HCT116 (cell line): ENCODE results near the gene CHD9NB. TPM values are rescaled to one million over a fixed set of nuclear protein-coding genes. Genes with fewer than 3 reads are reported as not detected.

Experiments used
- ATAC-seq: fragments of 200-7000 bp; cut with Tn5 transposase; 2 replicates; pipeline ENCODE4 v1.9.1; 2020; ENCODE audit warnings: mild to moderate bottlenecking, moderate library complexity
- BruUV-seq: library from RNA; stranded (reverse); fragments of 400-500 nt; replicated peaks from 2 replicates; lab custom pipeline; 2021; lab: Mats Ljungman, UMichigan
- CTCF ChIA-PET: fragments of 300-600 bp; sonication (Branson Sonifier 250); formaldehyde crosslinking; loops from one replicate; lab custom pipeline; 2021; ENCODE audit warnings: antibody characterized with exemption; lab: Charles Lee
- POLR2A ChIA-PET: fragments of 300-600, 350-600 bp; sonication (Branson Sonifier 250); formaldehyde crosslinking; loops from one replicate; lab custom pipeline; 2021; ENCODE audit warnings: antibody characterized with exemption; lab: Charles Lee
- RAD21 ChIA-PET, 2 experiments: fragments of 300-600 bp; sonication (Branson Sonifier 250); formaldehyde crosslinking; loops; one replicate each; lab custom pipeline; 2023; ENCODE audit warnings: low total read pairs in 2 of 2; ENCODE audit not compliant: uncharacterized antibody in 2 of 2, unreplicated experiment in 2 of 2, low non-redundant PET in 1 of 2; lab: Charles Lee
- DNase-seq: peaks from one replicate; pipeline ENCODE4 v3.0.0-alpha.2; 2010; ENCODE audit warnings: low read depth, low spot score
- H2AFZ ChIP-seq: fragments of 200-600 bp; shearing (Covaris generic), sonication (generic); 2 replicates; pipeline ENCODE4 v1.6.1; 2017; ENCODE audit warnings: low read depth, mixed run types, mixed read lengths, antibody characterized with exemption, low read length; ENCODE audit not compliant: poor library complexity, severe bottlenecking
- H3K27ac ChIP-seq: 2 replicates; pipeline ENCODE4 v1.5.1; 2012; ENCODE audit warnings: low read depth, low read length
- H3K27me3 ChIP-seq: fragments of 200-600 bp; sonication (generic); 2 replicates; pipeline ENCODE4 v1.6.1; 2016; ENCODE audit warnings: mixed run types, low read length, mixed read lengths; ENCODE audit not compliant: insufficient read depth
- H3K36me3 ChIP-seq, 2 experiments: fragments of 200-500 bp in 1 of 2; fragments of 200-600 bp in 1 of 2; sonication (Bioruptor generic) in 1 of 2; sonication (generic) in 1 of 2; 2 replicates each; pipeline versions ENCODE4 v1.5.1 to v1.6.1; 2014 to 2016; ENCODE audit warnings: low read length in 2 of 2, inconsistent platforms in 1 of 2, mixed read lengths in 1 of 2, mixed run types in 1 of 2; ENCODE audit not compliant: insufficient read depth in 2 of 2, control insufficient read depth in 1 of 2
- H3K4me1 ChIP-seq, 2 experiments: fragments of 200-600 bp in 1 of 2; sonication (generic) in 1 of 2; 2 replicates each; pipeline versions ENCODE4 v1.5.1 to v1.6.1; 2012 to 2017; ENCODE audit warnings: low read length in 2 of 2, inconsistent platforms in 1 of 2, mild to moderate bottlenecking in 1 of 2, mixed read lengths in 1 of 2, mixed run types in 1 of 2, moderate library complexity in 1 of 2; ENCODE audit not compliant: insufficient read depth in 2 of 2, control insufficient read depth in 1 of 2
- H3K4me2 ChIP-seq: fragments of 200-600 bp; sonication (generic); 2 replicates; pipeline ENCODE4 v1.6.1; 2017; ENCODE audit warnings: mixed run types, low read length, mixed read lengths
- H3K4me3 ChIP-seq, 2 experiments: fragments of 200-600 bp in 1 of 2; sonication (generic) in 1 of 2; replicated peaks in 1 of 2; 2 replicates each; pipeline ENCODE4 v1.5.1; 2011 to 2016; ENCODE audit warnings: low read length in 2 of 2, control low read depth in 1 of 2, low read depth in 1 of 2, mild to moderate bottlenecking in 1 of 2, mixed read lengths in 1 of 2, mixed run types in 1 of 2
- H3K79me2 ChIP-seq: fragments of 200-600 bp; sonication (generic); 2 replicates; pipeline ENCODE4 v1.6.1; 2017; ENCODE audit warnings: mild to moderate bottlenecking, mixed run types, low read length, moderate library complexity, mixed read lengths; ENCODE audit not compliant: insufficient read depth
- H3K9ac ChIP-seq: fragments of 200-600 bp; sonication (generic); 2 replicates; pipeline ENCODE4 v1.6.1; 2016; ENCODE audit warnings: low read length, mixed read lengths
- H3K9me2 ChIP-seq: fragments of 200-600 bp; sonication (generic), shearing (Covaris generic); 2 replicates; pipeline ENCODE4 v1.6.1; 2017; ENCODE audit warnings: mixed run types, mild to moderate bottlenecking, moderate library complexity; ENCODE audit not compliant: insufficient read depth
- H3K9me3 ChIP-seq, 2 experiments: fragments of 200-500 bp in 1 of 2; fragments of 200-600 bp in 1 of 2; sonication (Bioruptor generic) in 1 of 2; sonication (generic) in 1 of 2; 2 replicates each; pipeline ENCODE4 v1.6.1; 2014 to 2017; ENCODE audit warnings: low read length in 2 of 2, mixed read lengths in 2 of 2, inconsistent platforms in 1 of 2, low read depth in 1 of 2, mild to moderate bottlenecking in 1 of 2, mixed run types in 1 of 2, moderate library complexity in 1 of 2; ENCODE audit not compliant: control insufficient read depth in 1 of 2, insufficient read depth in 1 of 2
- H4K20me1 ChIP-seq: fragments of 200-600 bp; sonication (generic), shearing (Covaris generic); 2 replicates; pipeline ENCODE4 v1.6.1; 2017; ENCODE audit warnings: mixed run types, mild to moderate bottlenecking, moderate library complexity; ENCODE audit not compliant: insufficient read depth
- CBX3 ChIP-seq: IDR thresholded peaks from 2 replicates; pipeline ENCODE4 v1.6.1; 2012; ENCODE audit warnings: low read depth
- CEBPB ChIP-seq: IDR thresholded peaks from 2 replicates; pipeline ENCODE4 v1.6.1; 2012; ENCODE audit warnings: low read depth
- CTCF ChIP-seq, 3 experiments: fragments of 200-600 bp in 1 of 3; sonication (generic) in 1 of 3; IDR thresholded peaks in 2 of 3; conservative IDR thresholded peaks in 1 of 3; 2 replicates each; pipeline ENCODE4 v1.5.1; 2012 to 2017; ENCODE audit warnings: low read depth in 2 of 3, low read length in 2 of 3, antibody characterized with exemption in 1 of 3, borderline replicate concordance in 1 of 3, control low read depth in 1 of 3, mild to moderate bottlenecking in 1 of 3, mixed read lengths in 1 of 3, mixed run types in 1 of 3, moderate library complexity in 1 of 3; ENCODE audit not compliant: insufficient read depth in 1 of 3
- EGR1 ChIP-seq: IDR thresholded peaks from 2 replicates; pipeline ENCODE4 v1.6.1; 2012; ENCODE audit warnings: low read depth
- ELF1 ChIP-seq: IDR thresholded peaks from 2 replicates; pipeline ENCODE4 v1.6.1; 2012; ENCODE audit warnings: low read depth, borderline replicate concordance
- EZH2 ChIP-seq: fragments of 200-600 bp; sonication (generic); IDR thresholded peaks from 2 replicates; pipeline ENCODE4 v1.6.1; 2017; ENCODE audit warnings: antibody characterized with exemption, mixed run types
- EZH2phosphoT487 ChIP-seq: fragments of 200-600 bp; IDR thresholded peaks from 2 replicates; pipeline ENCODE4 v1.6.1; 2018; ENCODE audit warnings: antibody characterized with exemption, borderline replicate concordance
- FOSL1 ChIP-seq: IDR thresholded peaks from 2 replicates; pipeline ENCODE4 v1.6.1; 2012; ENCODE audit warnings: low read depth
- MAX ChIP-seq: IDR thresholded peaks from 2 replicates; pipeline ENCODE4 v1.6.1; 2012
- POLR2A ChIP-seq: IDR thresholded peaks from 2 replicates; pipeline ENCODE4 v1.7.0; 2011; ENCODE audit warnings: borderline replicate concordance; ENCODE audit not compliant: insufficient read depth, insufficient read length; ENCODE audit errors: extremely low read depth
- POLR2AphosphoS5 ChIP-seq: IDR thresholded peaks from 2 replicates; pipeline ENCODE4 v1.6.1; 2011; ENCODE audit warnings: mild to moderate bottlenecking, low read depth, low read length, moderate library complexity
- RAD21 ChIP-seq: IDR thresholded peaks from 2 replicates; pipeline ENCODE4 v1.6.1; 2012; ENCODE audit warnings: low read depth, mild to moderate bottlenecking
- SIN3A ChIP-seq: IDR thresholded peaks from 2 replicates; pipeline ENCODE4 v1.6.1; 2012; ENCODE audit warnings: low read depth
- SP1 ChIP-seq: IDR thresholded peaks from 2 replicates; pipeline ENCODE4 v1.6.1; 2012; ENCODE audit warnings: low read depth
- SRF ChIP-seq: IDR thresholded peaks from 2 replicates; pipeline ENCODE4 v1.6.1; 2012; ENCODE audit warnings: low read depth
- TCF7L2 ChIP-seq: IDR thresholded peaks from 2 replicates; pipeline ENCODE4 v1.7.0; 2011; ENCODE audit warnings: borderline replicate concordance, inconsistent platforms; ENCODE audit not compliant: insufficient read depth, insufficient read length; ENCODE audit errors: extremely low read depth
- YY1 ChIP-seq: IDR thresholded peaks from 2 replicates; pipeline ENCODE4 v1.6.1; 2011; ENCODE audit warnings: low read length, low read depth, moderate library complexity, mild to moderate bottlenecking; ENCODE audit not compliant: insufficient replicate concordance; ENCODE audit errors: extremely low read depth
- ZFX ChIP-seq: fragments of 450-650 bp; IDR thresholded peaks from 2 replicates; pipeline ENCODE4 v1.6.1; 2017
- ZNF274 ChIP-seq: fragments of 200-500 bp; sonication (Bioruptor generic); IDR thresholded peaks from 2 replicates; pipeline ENCODE4 v1.6.1; 2014; ENCODE audit warnings: mild to moderate bottlenecking, low read depth, low read length, inconsistent platforms
- intact Hi-C: fragments of 100-400 bp; cut with micrococcal nuclease; formaldehyde crosslinking; loops from 2 replicates; pipeline ENCODE4 v1.10.0; 2022
- total RNA-seq: library from RNA; stranded (reverse); gene quantifications from one replicate; pipeline ENCODE4 v1.2.1, GENCODE V29; 2021; ENCODE audit not compliant: unreplicated experiment

Gene CHD9NB
- total RNA-seq, 1 experiment from 2014 or later, result 1.2 TPM

GRCh38 chr16:53092284-53092683 lies 39.6 kb upstream of the CHD9NB start:
- no peak overlapping the region for H2AFZ ChIP-seq
- ATAC-seq (no peak), DNase-seq (no peak)
- H3K4me2 ChIP-seq, result no peak overlapping the region
- peaks cover 17 to 32% of the 10 kb centered on the region in 2 experiments for H3K4me1 ChIP-seq
- intact Hi-C loops, result no loop called here
- no peaks in the 10 kb centered on the region for H3K36me3 ChIP-seq
- peaks cover 46% of the 10 kb centered on the region for H3K79me2 ChIP-seq
- TF ChIP-seq ZNF274 (no peak), MAX (no peak), YY1 (no peak), FOSL1 (no peak), CBX3 (no peak), POLR2AphosphoS5 (no peak), TCF7L2 (no peak), ELF1 (no peak), EGR1 (no peak), CEBPB (no peak), SIN3A (no peak), EZH2phosphoT487 (no peak), SRF (no peak), EZH2 (no peak), RAD21 (no peak), POLR2A (no peak), CTCF (IDR thresholded peaks at IDR 0.05 in 2 of 3, conservative IDR thresholded peaks at IDR 0.05 in 1 of 3; ENCODE audit: borderline replicate concordance in 1 of 3, insufficient read depth in 1 of 3, low read depth in 2 of 3, low read length in 2 of 3) (no peak), SP1 (no peak), ZFX (no peak)
- BruUV-seq, result no TSS peak
- H3K4me3 ChIP-seq, result no peak overlapping the region
- H3K9ac ChIP-seq, result no peak overlapping the region
- H3K9me3 ChIP-seq, result no peaks in the 10 kb centered on the region
- H3K9me2 ChIP-seq, result no peaks in the 10 kb centered on the region
- ChIA-PET CTCF (no interaction called here), POLR2A (no interaction called here), RAD21 (no interaction called here)
- H3K27me3 ChIP-seq, result no peaks in the 10 kb centered on the region
- H4K20me1 ChIP-seq, result no peaks in the 10 kb centered on the region
- H3K27ac ChIP-seq, result no peak overlapping the region
